Measurements from ENCODE around the gene ARHGEF2. TPM values are rescaled to one million over a fixed set of nuclear protein-coding genes. Genes with fewer than 3 reads are reported as not detected.

Gene ARHGEF2
- total and polyA plus RNA-seq, 2 donors from 2014 or later: 32.3 to 99.6 TPM

GRCh38 chr1:155933591-155934096, 44.7 kb downstream of the ARHGEF2 start:
- H3K9me3 ChIP-seq (ENCODE audit: control insufficient read depth in 2 of 3, insufficient read depth in 1 of 3, low read length in 3 of 3): no peaks in the 10 kb centered on the region
- H3K9ac ChIP-seq (ENCODE audit: low read length in 3 of 3): peak overlapping the region; percentile 64 to 98 (median 88)
- H3K27ac ChIP-seq (ENCODE audit: low read depth in 2 of 2, low read length in 2 of 2): peak overlapping the region; percentile 73 to 96
- DNase-seq (peak in 2 of 5 donors; percentile 11 to 77), FAIRE-seq (no peak)
- no peak for TF ChIP-seq CTCF (IDR thresholded peaks at IDR 0.05; ENCODE audit: borderline replicate concordance, extremely low read depth, insufficient read depth)
- peaks cover 5 to 26% (median 7%) of the 10 kb centered on the region in 3 donors for H3K36me3 ChIP-seq (ENCODE audit: control insufficient read depth in 2 of 3, insufficient read depth in 3 of 3, low read length in 3 of 3)
- intact Hi-C loops (cut with DNase I): no loop called here
- H3K27me3 ChIP-seq (ENCODE audit: control insufficient read depth, insufficient read depth, low read length): no peaks in the 10 kb centered on the region
- peak overlapping the region; percentile 75 to 98 (median 82) for H3K4me3 ChIP-seq (ENCODE audit: low read length in 3 of 3)
- H3K4me1 ChIP-seq (ENCODE audit: control insufficient read depth in 2 of 3, insufficient read depth in 2 of 3, low read depth in 1 of 3, low read length in 3 of 3): peaks cover 3 to 21% (median 9%) of the 10 kb centered on the region in 3 donors

GRCh38 chr1:155932487-155932886, 45.9 kb downstream of the ARHGEF2 start:
- no peaks in the 10 kb centered on the region for H3K9me3 ChIP-seq (ENCODE audit: control insufficient read depth in 2 of 3, insufficient read depth in 1 of 3, low read length in 3 of 3)
- no peak for TF ChIP-seq CTCF (IDR thresholded peaks at IDR 0.05; ENCODE audit: borderline replicate concordance, extremely low read depth, insufficient read depth)
- intact Hi-C loops (cut with DNase I): no loop called here
- H3K4me1 ChIP-seq (ENCODE audit: control insufficient read depth in 2 of 3, insufficient read depth in 2 of 3, low read depth in 1 of 3, low read length in 3 of 3): peaks cover 3 to 19% (median 9%) of the 10 kb centered on the region in 3 donors
- peak overlapping the region in 1 of 3 donors; percentile 3 for H3K9ac ChIP-seq (ENCODE audit: low read length in 3 of 3)
- H3K36me3 ChIP-seq (ENCODE audit: control insufficient read depth in 2 of 3, insufficient read depth in 3 of 3, low read length in 3 of 3): peaks cover 5 to 32% (median 7%) of the 10 kb centered on the region in 3 donors
- H3K27me3 ChIP-seq (ENCODE audit: control insufficient read depth, insufficient read depth, low read length): no peaks in the 10 kb centered on the region
- DNase-seq: no peak
- no peak for FAIRE-seq
- H3K4me3 ChIP-seq (ENCODE audit: low read length in 3 of 3): peak overlapping the region in 1 of 3 donors; percentile 82
- H3K27ac ChIP-seq (ENCODE audit: low read depth in 2 of 2, low read length in 2 of 2): no peak overlapping the region

GRCh38 chr1:155932081-155932480, 46.3 kb downstream of the ARHGEF2 start:
- no peak for TF ChIP-seq CTCF (IDR thresholded peaks at IDR 0.05; ENCODE audit: borderline replicate concordance, extremely low read depth, insufficient read depth)
- Histone ChIP-seq H3K36me3 (ENCODE audit: control insufficient read depth in 2 of 3, insufficient read depth in 3 of 3, low read length in 3 of 3) (peaks cover 6 to 36% (median 11%) of the 10 kb centered on the region in 3 donors), H3K27me3 (ENCODE audit: control insufficient read depth, insufficient read depth, low read length) (no peaks in the 10 kb centered on the region), H3K9me3 (ENCODE audit: control insufficient read depth in 2 of 3, insufficient read depth in 1 of 3, low read length in 3 of 3) (no peaks in the 10 kb centered on the region), H3K4me1 (ENCODE audit: control insufficient read depth in 2 of 3, insufficient read depth in 2 of 3, low read depth in 1 of 3, low read length in 3 of 3) (peaks cover 3 to 19% (median 9%) of the 10 kb centered on the region in 3 donors), H3K4me3 (ENCODE audit: low read length in 3 of 3) (peak overlapping the region in 2 of 3 donors; percentile 45 to 55), H3K9ac (ENCODE audit: low read length in 3 of 3) (peak overlapping the region in 1 of 3 donors; percentile 58), H3K27ac (ENCODE audit: low read depth in 2 of 2, low read length in 2 of 2) (no peak overlapping the region)
- intact Hi-C loops (cut with DNase I): no loop called here
- FAIRE-seq: no peak
- DNase-seq: no peak

Data from kidney (tissue), 14 donors.